Jurkat, Clone E6-1 (cell line): ENCODE results near the gene OR6F1. TPM values are rescaled to one million over a fixed set of nuclear protein-coding genes. Genes with fewer than 3 reads are reported as not detected.
"Not testable (repeated sequence)": the region's sequence is repeated elsewhere in the genome, so short reads cannot be mapped to it uniquely, and the experiment has no call there.

Experiments used
- DNase-seq: peaks from one replicate; pipeline ENCODE4 v3.0.0-alpha.2; 2011; ENCODE audit warnings: low read depth, low spot score
- H3K4me3 ChIP-seq: 2 replicates; pipeline ENCODE4 v1.5.1; 2011; ENCODE audit warnings: mild to moderate bottlenecking, low read length, control low read depth, moderate library complexity
- polyA plus RNA-seq: library from polyadenylated mRNA; unstranded; fragments of >200 nt; gene quantifications from one replicate; pipeline ENCODE4 v1.2.1, GENCODE V29; 2012; ENCODE audit warnings: missing spikeins; ENCODE audit not compliant: insufficient read length, insufficient read depth

Gene OR6F1
- polyA plus RNA-seq = not detected

DNA sequence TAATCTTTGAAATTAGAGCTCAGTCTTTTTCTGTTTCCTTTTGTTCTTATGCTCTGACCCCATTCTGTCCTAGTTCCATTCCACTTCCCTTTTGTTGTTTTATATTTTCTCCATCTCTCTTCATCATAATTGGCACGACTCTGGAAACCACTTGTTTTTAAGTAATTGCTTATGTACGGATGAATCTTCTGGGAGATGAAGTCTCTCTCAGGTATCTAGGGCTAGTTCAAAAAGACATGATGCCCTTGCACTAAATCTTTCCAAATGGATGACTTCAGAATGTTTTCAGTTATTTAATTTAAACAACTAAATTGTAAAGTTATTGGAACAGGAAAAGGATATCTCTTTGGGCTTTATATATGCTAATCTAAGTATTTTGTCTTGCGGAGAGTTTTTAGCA is at the start of gene OR6F1:
Gene OR6F1 (minus strand): TSS at position 101 of the 400 bp plus-strand sequence. CDS start 3,891 bp downstream, outside the sequence.
- DNase-seq = no peak

DNA sequence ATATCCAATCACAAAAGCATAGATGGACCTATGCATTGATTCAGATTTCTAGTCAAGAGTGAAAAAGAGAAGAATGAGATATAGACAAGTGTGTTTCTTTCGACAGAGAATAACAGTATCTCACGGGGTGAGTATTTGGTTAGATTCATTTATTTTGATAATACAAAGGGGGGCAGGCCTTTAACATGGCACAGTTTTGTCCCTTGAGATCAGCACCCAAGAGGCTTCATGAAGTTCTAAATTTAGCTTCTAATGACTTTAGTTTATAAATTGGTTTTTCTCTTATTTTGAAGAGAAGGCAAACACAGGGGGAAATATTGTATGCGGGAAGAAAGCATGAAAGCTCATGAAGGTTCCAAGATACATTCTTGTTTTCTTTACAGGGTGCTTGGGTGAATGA is 44.0 kb upstream of the OR6F1 start, which contains the start of gene OR1C1:
Gene OR1C1 (minus strand): TSS at position 101 of the 400 bp plus-strand sequence. CDS start 2,150 bp downstream, outside the sequence.
- H3K4me3 ChIP-seq = no peak within 1 kb of the TSS
- no peak for DNase-seq

More for the DNA sequence above, at the start of gene OR6F1:
- no peak within 1 kb of the TSS for H3K4me3 ChIP-seq

DNA sequence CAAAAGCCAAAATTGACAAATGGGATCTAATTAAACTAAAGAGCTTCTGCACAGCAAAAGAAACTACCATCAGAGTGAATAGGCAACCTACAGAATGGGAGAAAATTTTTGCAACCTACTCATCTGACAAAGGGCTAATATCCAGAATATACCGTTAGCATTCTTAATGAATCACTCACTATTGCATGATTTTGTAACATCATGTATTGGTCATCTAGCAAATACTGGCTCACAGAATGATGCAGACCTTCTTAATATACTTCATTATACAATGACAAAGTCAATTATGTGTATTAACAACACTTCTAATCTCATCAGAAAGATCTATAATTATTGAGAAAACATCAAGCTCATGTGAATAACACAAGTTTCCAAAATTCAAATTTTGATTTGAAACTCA is 37.9 kb upstream of the OR6F1 start:
- not testable (repeated sequence) for H3K4me3 ChIP-seq, DNase-seq

DNA sequence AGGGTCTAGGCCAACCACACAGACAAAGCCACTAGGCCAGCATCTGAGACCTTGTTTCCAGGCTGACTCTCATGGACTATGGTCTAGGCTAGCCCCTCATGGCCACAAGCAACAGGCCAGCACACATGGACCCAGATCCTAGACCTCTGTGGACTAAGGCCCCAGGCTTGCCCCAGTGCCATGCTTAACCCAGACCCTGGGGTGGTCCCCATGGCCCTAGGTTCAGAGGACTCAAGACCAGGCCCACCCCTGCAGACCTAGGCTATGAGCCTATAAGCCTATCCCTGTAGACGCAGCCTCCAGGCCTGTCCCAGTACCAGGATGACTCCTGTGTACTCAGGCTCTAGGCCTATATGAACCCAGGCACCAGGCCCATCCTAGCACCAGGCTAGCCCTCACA is 33.4 kb upstream of the OR6F1 start:
- H3K4me3 ChIP-seq = no peak overlapping the region
- DNase-seq = no peak

DNA sequence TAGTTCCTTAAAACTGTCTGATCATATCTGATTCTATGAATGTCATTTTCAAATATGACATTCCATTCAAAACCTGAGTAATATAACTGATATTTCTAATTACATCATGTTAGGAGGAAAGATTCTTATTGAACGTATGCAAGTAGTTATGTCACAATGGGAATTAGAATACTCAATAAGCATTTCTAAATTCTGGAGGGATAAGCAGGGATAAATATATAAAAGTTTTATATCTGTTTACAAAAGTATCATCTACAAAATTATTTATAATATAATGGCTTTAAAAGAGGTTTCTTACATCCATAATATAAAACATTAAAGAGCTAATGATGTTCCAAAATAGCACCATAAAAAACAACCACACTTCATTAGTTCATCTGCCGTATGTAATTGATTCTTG is 31.6 kb upstream of the OR6F1 start, which contains the start of gene OR14A2:
Gene OR14A2 (minus strand): TSS at position 101 of the 400 bp plus-strand sequence.
- no peak for DNase-seq
- H3K4me3 ChIP-seq = no peak within 1 kb of the TSS

DNA sequence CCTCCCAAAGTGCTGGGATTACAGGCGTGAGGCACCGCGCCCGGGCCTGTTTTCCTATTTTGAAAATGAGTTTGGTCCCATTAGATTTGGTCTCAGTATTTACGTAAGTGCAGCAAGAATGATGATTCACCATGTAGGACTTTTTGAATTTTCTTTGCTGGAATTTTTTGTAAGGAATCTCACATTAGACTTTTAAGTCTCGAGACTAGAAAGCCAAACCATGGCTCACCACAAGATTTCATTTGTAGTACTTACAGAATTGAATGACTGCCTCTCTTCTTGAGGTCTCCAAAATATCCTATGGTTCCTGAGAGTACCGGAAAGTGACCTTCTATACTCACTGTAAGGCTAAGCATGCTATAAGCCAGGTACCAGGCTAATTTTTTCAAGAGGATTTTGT is 31.2 kb upstream of the OR6F1 start:
- no peak overlapping the region for H3K4me3 ChIP-seq
- no peak for DNase-seq

DNA sequence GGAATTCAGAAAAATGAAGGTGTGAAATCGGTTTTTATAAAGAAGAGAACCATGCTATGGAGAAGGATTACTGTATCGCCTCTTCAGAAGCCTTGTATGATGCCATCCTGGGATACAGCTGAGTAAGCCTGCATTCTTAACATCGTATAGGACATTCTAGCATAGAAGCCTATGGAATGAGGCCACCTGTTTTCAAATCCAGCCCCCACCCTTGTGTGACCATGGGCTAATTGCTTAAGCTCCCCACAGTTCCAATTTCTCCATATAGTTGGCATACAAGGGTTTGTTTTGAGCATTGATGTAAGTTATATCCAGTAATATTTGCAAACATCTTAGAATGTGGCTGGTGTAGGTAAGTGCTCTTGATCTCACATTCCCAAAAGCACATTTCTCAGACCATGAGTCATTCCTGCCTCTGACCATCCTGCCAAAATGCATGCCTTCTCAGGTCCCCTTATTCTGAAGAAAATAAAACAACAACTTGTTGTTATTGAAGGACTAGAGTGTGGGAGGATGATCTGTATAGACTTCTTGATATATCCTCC is 30.0 kb upstream of the OR6F1 start:
- no peak for DNase-seq
- H3K4me3 ChIP-seq = no peak overlapping the region

DNA sequence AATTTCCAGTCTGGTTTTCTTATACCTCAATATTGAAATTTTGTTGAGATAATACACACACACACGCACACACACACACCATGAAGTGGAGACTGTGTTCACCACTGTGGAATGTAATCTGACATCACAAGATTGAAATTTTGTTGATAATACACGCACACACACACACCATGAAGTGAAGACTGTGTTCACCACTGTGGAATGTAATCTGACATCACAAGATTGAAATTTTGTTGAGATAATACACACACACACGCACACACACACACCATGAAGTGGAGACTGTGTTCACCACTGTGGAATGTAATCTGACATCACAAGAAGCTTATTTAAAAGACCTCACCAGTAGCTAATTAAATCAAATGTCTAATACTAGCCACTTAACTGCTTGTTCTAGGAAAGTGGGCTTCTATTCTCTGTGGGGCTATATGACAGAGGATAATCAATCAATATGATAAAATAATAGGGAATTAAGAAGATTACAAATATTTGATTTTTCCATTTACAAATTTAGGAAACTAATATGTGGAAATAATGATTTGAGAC is 25.8 kb upstream of the OR6F1 start:
- H3K4me3 ChIP-seq, DNase-seq: not testable (repeated sequence)

DNA sequence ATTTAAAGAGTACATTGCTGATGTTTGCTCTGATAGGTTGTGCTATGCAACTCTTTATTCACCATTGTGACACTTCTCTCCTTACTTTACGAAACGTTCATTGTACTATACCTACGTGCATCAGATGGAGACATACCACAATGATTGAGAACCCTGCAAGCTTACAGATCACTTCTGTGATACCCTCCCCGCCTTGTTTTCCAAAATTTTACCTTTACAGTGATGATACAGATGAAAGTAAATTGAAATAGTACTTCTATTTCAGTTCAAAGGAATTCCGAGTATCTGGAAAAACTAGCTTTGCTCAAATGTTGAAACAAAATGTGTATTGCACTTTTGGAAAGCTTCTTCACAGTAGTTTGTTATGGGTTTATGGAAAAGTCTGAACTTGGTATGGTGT is 25.3 kb upstream of the OR6F1 start:
- DNase-seq = no peak
- H3K4me3 ChIP-seq = no peak overlapping the region

DNA sequence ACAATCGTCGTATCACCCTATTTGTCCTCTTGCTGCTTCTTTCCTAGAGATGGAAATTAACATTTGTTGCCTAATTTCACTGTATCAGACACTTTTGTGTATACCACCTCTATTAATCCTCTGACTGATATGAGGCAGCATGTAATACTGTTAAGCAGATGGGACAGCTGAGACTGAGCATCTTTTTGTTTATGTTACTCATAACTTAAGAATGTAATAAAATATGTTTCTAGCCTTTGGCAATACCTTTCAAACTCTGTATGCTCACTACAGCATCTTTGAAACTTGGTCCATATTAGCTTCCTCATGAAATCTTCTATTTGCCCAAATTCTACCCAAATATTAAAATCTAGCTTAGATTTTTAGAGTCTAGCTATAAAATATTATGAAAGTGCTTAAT is 24.3 kb upstream of the OR6F1 start:
- no peak overlapping the region for H3K4me3 ChIP-seq
- DNase-seq = no peak

DNA sequence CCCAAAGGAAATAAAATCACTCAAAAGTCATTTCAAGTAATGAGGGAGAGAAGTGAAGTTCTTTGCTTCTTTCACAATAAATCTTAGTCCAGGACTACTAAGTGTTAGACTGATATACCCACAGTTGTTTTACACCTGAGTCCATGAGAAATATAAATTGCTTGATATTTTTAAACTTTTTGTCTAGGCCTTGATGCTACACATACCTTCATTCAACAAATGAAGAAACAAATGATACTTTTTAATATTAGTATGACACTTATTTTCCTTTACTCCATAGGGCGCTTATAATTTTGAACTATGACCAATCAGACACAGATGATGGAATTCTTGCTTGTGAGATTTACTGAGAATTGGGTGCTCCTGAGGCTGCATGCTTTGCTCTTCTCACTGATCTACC is 21.9 kb upstream of the OR6F1 start, which contains the start of gene OR14K1:
Gene OR14K1 (plus strand): TSS at position 301 of the 400 bp plus-strand sequence. CDS start 0 bp downstream, at position 301.
- no peak within 1 kb of the TSS for H3K4me3 ChIP-seq
- no peak for DNase-seq

DNA sequence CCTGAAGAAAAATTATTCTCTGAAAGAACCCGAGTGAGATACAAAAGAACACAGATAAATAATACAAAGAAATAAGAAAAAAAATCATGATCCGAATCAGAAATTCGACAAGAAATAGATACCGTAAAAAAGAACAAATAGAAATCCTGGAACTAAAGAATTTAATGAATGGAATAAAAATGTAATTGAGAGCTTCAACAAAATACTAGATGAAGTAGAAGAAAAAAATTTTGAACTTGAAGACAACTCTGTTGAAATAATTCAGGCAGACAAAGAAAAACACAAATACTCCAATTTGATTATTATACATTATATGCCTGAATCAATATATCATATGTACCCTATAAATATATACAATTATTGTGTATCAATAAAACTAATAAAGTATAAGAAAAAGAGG is 4.8 kb upstream of the OR6F1 start:
- DNase-seq = no peak
- no peak overlapping the region for H3K4me3 ChIP-seq

DNA sequence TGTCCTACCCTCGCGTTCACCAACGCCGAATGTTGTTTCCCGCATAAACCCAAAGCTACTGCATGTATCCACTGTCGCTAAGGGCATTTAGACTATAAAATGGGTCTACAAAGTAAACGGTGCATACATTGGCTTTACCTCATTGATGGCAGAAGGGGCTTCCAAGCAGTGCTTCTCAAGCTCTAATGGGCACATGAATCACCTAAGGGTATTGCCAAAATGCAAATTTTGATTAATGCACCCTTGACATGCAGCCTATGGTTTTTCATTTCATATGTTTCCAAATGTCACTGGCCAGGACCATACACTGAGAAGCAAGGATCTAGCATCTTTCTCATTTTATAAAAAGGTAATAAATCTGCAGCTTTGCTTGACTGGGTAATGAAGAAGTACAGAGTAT is 2.7 kb downstream of the OR6F1 start:
- no peak for DNase-seq

DNA sequence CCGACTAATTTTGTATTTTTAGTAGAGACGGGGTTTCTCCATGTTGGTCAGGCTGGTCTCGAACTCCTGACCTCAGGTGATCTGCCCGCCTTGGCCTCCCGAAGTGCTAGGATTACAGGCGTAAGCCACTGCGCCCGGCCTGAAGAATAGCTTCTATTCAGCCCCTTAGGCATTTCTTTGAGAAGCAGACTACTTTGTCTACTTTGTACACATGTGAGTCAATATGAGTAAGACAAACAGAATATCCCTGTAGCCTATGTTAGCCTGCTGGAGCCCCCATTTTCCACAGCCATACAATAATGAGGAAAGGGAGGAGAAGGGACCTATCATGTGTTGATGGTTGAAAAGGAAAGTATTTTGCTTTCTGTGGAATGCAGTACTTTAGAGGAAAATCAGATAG is 5.8 kb downstream of the OR6F1 start:
- DNase-seq, H3K4me3 ChIP-seq: not testable (repeated sequence)

More for the DNA sequence above, 2.7 kb downstream of the OR6F1 start:
- no peak overlapping the region for H3K4me3 ChIP-seq

DNA sequence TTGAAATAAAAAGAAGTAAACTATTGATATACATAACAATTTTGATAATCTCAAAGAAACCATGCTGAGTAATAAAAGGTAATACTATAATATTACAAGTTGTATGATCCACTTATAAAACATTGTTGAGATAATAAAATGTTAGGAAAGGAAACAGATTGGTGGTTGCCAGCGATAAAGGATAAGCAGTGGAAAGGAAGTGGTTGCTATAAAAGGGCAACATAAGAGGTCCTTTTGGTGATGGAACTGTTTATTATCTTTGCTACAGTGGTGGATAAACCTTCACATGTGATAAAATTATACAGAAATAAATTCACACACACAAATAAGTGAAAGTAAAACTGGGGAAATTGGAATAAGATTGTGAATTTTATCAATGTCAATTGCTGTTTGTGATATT is 15.1 kb downstream of the OR6F1 start:
- no peak overlapping the region for H3K4me3 ChIP-seq
- no peak for DNase-seq

DNA sequence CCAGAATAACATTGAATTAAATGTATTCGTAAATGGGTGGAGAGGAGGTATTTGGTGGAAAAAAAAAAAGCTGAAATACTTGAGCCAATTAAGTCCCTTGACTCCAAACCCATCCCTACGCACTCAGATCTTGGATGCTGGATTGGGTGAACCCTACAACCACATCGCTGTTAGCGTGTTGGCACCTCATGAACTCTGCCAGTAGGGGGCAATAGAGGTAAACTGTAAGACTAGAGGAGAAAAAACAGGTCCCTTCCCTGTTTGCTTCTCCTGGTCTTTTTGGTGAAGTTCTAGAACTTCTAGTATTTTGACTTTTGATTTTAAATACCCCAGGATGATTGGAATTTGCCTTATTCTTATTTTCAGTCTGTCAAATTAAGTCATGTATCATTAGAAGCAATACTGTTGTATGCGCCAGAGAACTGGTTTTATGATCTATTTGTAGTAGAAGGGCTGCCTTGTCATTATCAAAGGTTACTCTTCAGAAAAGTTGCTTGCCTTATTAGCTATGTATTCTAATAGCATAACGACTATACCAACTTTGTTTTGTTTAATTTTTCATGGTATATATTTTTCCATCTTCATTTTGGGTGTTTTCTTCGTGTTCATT is 35.1 kb downstream of the OR6F1 start:
- peak; percentile 51 for DNase-seq
- H3K4me3 ChIP-seq = no peak overlapping the region

DNA sequence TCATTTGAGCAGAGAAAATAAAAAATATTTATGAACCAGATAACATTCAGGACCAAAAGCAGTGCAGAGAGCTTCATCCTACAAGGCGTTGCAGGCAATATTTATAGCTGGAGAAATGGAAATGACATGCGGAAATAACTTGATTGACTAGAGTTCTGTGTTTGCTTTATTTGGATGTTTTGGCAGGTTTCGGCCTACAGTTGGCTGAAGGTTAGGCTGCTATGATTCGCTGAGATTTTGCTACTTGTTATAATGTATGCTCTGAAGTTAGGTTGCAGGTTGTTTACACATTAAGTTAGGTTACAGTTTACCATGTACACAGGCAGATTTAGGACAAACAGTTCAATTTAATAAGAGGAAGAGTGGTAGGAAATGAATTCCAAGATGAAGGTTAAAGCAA is 36.3 kb downstream of the OR6F1 start:
- H3K4me3 ChIP-seq = no peak overlapping the region
- DNase-seq = no peak

DNA sequence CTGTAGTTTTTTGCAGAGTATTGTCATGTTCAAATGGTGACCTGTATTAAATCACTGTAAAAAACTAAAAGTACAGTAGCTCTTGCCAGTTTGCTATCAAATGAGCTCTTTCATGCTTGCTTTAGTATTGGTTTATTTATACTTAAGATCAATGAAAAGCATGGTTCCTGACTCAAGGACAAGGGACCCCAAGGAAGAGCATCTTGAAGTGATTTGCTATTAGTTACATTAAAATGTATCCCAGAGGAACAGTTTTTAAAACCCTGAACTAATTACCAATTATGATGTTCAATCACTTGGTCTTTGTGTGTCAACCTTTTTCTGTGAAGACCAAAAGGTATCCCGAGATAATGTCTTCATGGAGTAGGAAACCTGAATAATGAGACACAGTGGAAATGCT is 36.8 kb downstream of the OR6F1 start, which contains the start of gene OR13G1:
Gene OR13G1 (minus strand): TSS at position 101 of the 400 bp plus-strand sequence. CDS start 6,698 bp downstream, outside the sequence.
- no peak for DNase-seq
- H3K4me3 ChIP-seq = no peak within 1 kb of the TSS

DNA sequence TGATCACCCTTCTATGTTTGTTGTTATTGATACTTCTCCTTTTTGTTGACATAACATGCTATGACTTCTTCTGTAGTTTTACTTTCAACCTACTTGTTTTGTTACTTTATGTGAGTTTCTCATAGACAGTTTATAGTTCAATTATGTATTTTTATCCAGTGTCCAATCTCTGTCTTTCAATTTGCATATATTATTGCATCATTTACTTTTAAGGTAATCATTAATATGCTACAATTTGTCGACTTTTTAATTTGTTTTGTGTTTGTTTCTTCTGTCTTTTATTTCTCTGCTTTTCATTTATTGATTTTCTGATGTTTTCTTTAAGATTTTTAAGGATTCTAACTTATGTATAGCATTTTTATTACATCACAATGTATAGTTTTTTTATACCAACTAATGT is 47.2 kb downstream of the OR6F1 start:
- H3K4me3 ChIP-seq = no peak overlapping the region
- no peak for DNase-seq
